H1 (cell line): ENCODE measurements around the gene TNFSF11. TPM values are rescaled to one million over a fixed set of nuclear protein-coding genes. Genes with fewer than 3 reads are reported as not detected.

Experiments
- CTCF ChIA-PET: fragments of 300-600 bp; sonication (Branson Sonifier 250); formaldehyde crosslinking; loops from one replicate; lab custom pipeline; 2021; ENCODE audit not compliant: partially characterized antibody; lab: Charles Lee
- POLR2A ChIA-PET: fragments of 300-600 bp; sonication (Branson Sonifier 250); formaldehyde crosslinking; loops from one replicate; lab custom pipeline; 2021; ENCODE audit warnings: inconsistent platforms; ENCODE audit not compliant: partially characterized antibody; lab: Charles Lee
- DNase-seq, 2 experiments: peaks; one replicate each; pipeline versions ENCODE4 v3.0.0 to v3.0.0-alpha.2; 2010 to 2022; ENCODE audit warnings: low spot score in 2 of 2, low read depth in 1 of 2, mixed read lengths in 1 of 2
- FAIRE-seq: peaks from 2 replicates; lab custom pipeline; 2011; peaks lifted over from hg19 to GRCh38; lab: Jason Lieb, UNC
- H2AFZ ChIP-seq: 2 replicates; pipeline ENCODE4 v1.8.1; 2012; ENCODE audit warnings: low read length, inconsistent platforms
- H2AK5ac ChIP-seq: 2 replicates; pipeline ENCODE4 v1.6.1; 2013; ENCODE audit warnings: low read depth, low read length
- H2BK120ac ChIP-seq: replicated peaks from 2 replicates; pipeline ENCODE3; 2013; ENCODE audit warnings: low read depth, low read length, inconsistent platforms
- H2BK12ac ChIP-seq: 2 replicates; pipeline ENCODE4 v1.6.1; 2013; ENCODE audit warnings: low read depth, low read length
- H2BK15ac ChIP-seq: 2 replicates; pipeline ENCODE4 v1.6.1; 2013; ENCODE audit warnings: low read length
- H2BK20ac ChIP-seq: 2 replicates; pipeline ENCODE4 v1.6.1; 2013; ENCODE audit warnings: low read length
- H2BK5ac ChIP-seq: 2 replicates; pipeline ENCODE4 v1.6.1; 2013; ENCODE audit warnings: low read depth, low read length
- H3K14ac ChIP-seq: 2 replicates; pipeline ENCODE4 v1.6.1; 2013; ENCODE audit warnings: inconsistent platforms; ENCODE audit not compliant: insufficient read length
- H3K18ac ChIP-seq: 2 replicates; pipeline ENCODE4 v1.6.1; 2013; ENCODE audit warnings: low read length; ENCODE audit errors: extremely low read depth
- H3K23ac ChIP-seq: 2 replicates; pipeline ENCODE4 v1.6.1; 2013; ENCODE audit warnings: inconsistent platforms; ENCODE audit not compliant: insufficient read length
- H3K23me2 ChIP-seq: 2 replicates; pipeline ENCODE4 v1.6.1; 2013; ENCODE audit warnings: low read depth, low read length
- H3K27ac ChIP-seq: 2 replicates; pipeline ENCODE4 v1.6.1; 2011; ENCODE audit warnings: low read depth, low read length, inconsistent platforms
- H3K27me3 ChIP-seq, 4 experiments: replicated peaks in 1 of 4; 1 replicate in 1 of 4; 2 replicates in 3 of 4; pipeline versions ENCODE4 v1.6.1 to v1.8.1; 2011 to 2013; ENCODE audit warnings: low read length in 3 of 4, mild to moderate bottlenecking in 3 of 4, inconsistent platforms in 2 of 4, mixed read lengths in 2 of 4, moderate library complexity in 1 of 4; ENCODE audit not compliant: control insufficient read depth in 3 of 4, insufficient read depth in 3 of 4; ENCODE audit errors: extremely low read depth in 1 of 4
- H3K36me3 ChIP-seq, 4 experiments: 2 replicates each; pipeline versions ENCODE4 v1.6.1 to v1.8.1; 2011 to 2013; ENCODE audit warnings: mild to moderate bottlenecking in 4 of 4, low read length in 3 of 4, moderate library complexity in 2 of 4, control low read depth in 1 of 4, inconsistent platforms in 1 of 4; ENCODE audit not compliant: insufficient read depth in 4 of 4, control insufficient read depth in 2 of 4
- H3K4ac ChIP-seq: replicated peaks from 2 replicates; pipeline ENCODE3; 2013; ENCODE audit warnings: low read length, low read depth, mixed read lengths, inconsistent platforms; ENCODE audit not compliant: insufficient read length
- H3K4me1 ChIP-seq, 4 experiments: replicated peaks in 1 of 4; 1 replicate in 1 of 4; 2 replicates in 3 of 4; pipeline versions ENCODE4 v1.6.1 to v1.8.1; 2011 to 2013; ENCODE audit warnings: low read length in 3 of 4, inconsistent platforms in 2 of 4, mixed read lengths in 1 of 4; ENCODE audit not compliant: insufficient read depth in 4 of 4, control insufficient read depth in 3 of 4
- H3K4me2 ChIP-seq, 2 experiments: 2 replicates each; pipeline versions ENCODE4 v1.6.1 to v1.8.1; 2011 to 2013; ENCODE audit warnings: low read depth in 2 of 2, low read length in 2 of 2, control low read depth in 1 of 2, inconsistent platforms in 1 of 2, mild to moderate bottlenecking in 1 of 2; ENCODE audit not compliant: insufficient read depth in 1 of 2
- H3K4me3 ChIP-seq, 4 experiments: fragments of 200-600, 300-600 bp in 1 of 4; sonication (generic), shearing (Covaris generic), sonication (Bioruptor Twin) in 1 of 4; 2 replicates each; pipeline versions ENCODE4 v1.5.1 to v1.8.1; 2011 to 2016; ENCODE audit warnings: low read length in 4 of 4, low read depth in 3 of 4, control low read depth in 2 of 4, inconsistent platforms in 2 of 4, mild to moderate bottlenecking in 2 of 4, mixed read lengths in 1 of 4, moderate library complexity in 1 of 4; ENCODE audit not compliant: insufficient read depth in 2 of 4; ENCODE audit errors: extremely low read depth in 1 of 4
- H3K56ac ChIP-seq: replicated peaks from 2 replicates; pipeline ENCODE3; 2013; ENCODE audit warnings: low read depth, mild to moderate bottlenecking, mixed read lengths, low read length, inconsistent platforms; ENCODE audit not compliant: insufficient read length
- H3K79me1 ChIP-seq: 2 replicates; pipeline ENCODE4 v1.6.1; 2013; ENCODE audit warnings: low read depth, low read length, control low read depth
- H3K79me2 ChIP-seq, 2 experiments: 2 replicates each; pipeline versions ENCODE4 v1.6.1 to v1.8.1; 2012 to 2013; ENCODE audit warnings: low read length in 2 of 2, mild to moderate bottlenecking in 2 of 2, inconsistent platforms in 1 of 2; ENCODE audit not compliant: insufficient read depth in 2 of 2, control insufficient read depth in 1 of 2
- H3K9ac ChIP-seq, 4 experiments: replicated peaks in 1 of 4; 1 replicate in 1 of 4; 2 replicates in 3 of 4; pipeline versions ENCODE4 v1.6.1 to v1.8.1; 2011 to 2013; ENCODE audit warnings: low read depth in 3 of 4, low read length in 3 of 4, control low read depth in 2 of 4, mild to moderate bottlenecking in 2 of 4, moderate library complexity in 2 of 4, inconsistent platforms in 1 of 4; ENCODE audit errors: extremely low read depth in 1 of 4
- H3K9me3 ChIP-seq, 2 experiments: 2 replicates each; pipeline versions ENCODE4 v1.6.1 to v1.8.1; 2012 to 2013; ENCODE audit warnings: mild to moderate bottlenecking in 2 of 2, moderate library complexity in 2 of 2, control low read depth in 1 of 2, inconsistent platforms in 1 of 2, low read depth in 1 of 2, low read length in 1 of 2, mixed read lengths in 1 of 2; ENCODE audit not compliant: insufficient read depth in 2 of 2
- H4K20me1 ChIP-seq, 2 experiments: replicated peaks in 1 of 2; 2 replicates each; pipeline versions ENCODE3 to v1.8.1; 2011 to 2013; ENCODE audit warnings: inconsistent platforms in 2 of 2, low read length in 2 of 2, mild to moderate bottlenecking in 1 of 2; ENCODE audit not compliant: insufficient read depth in 2 of 2, control insufficient read depth in 1 of 2
- H4K5ac ChIP-seq: 2 replicates; pipeline ENCODE4 v1.6.1; 2013; ENCODE audit warnings: low read length, low read depth, mixed read lengths, inconsistent platforms; ENCODE audit not compliant: insufficient read length
- H4K8ac ChIP-seq: 2 replicates; pipeline ENCODE4 v1.8.0; 2013; ENCODE audit warnings: mild to moderate bottlenecking, moderate library complexity, low read length, inconsistent platforms; ENCODE audit not compliant: insufficient read depth; ENCODE audit errors: extremely low read depth
- H4K91ac ChIP-seq: replicated peaks from 2 replicates; pipeline ENCODE3; 2013; ENCODE audit warnings: low read length, mixed read lengths, inconsistent platforms; ENCODE audit not compliant: insufficient read length
- BRCA1 ChIP-seq: IDR thresholded peaks from 2 replicates; pipeline ENCODE4 v1.6.1; 2012; ENCODE audit warnings: low read depth, low read length, improper control_type of control experiment
- CBX5 ChIP-seq: fragments of 300-800, 300-1000 bp; sonication (generic); IDR thresholded peaks from 2 replicates; pipeline ENCODE4 v1.7.1; 2016; ENCODE audit warnings: antibody characterized with exemption, low read length, low read depth
- EP300 ChIP-seq, 2 experiments: IDR thresholded peaks; 1 replicate in 1 of 2; 2 replicates in 1 of 2; pipeline ENCODE4 v1.6.1; 2011 to 2012; ENCODE audit warnings: low read depth in 2 of 2, low read length in 2 of 2, mild to moderate bottlenecking in 2 of 2, borderline replicate concordance in 1 of 2, inconsistent platforms in 1 of 2, moderate library complexity in 1 of 2
- GABPA ChIP-seq: IDR thresholded peaks from 2 replicates; pipeline ENCODE4 v1.6.1; 2011; ENCODE audit warnings: mild to moderate bottlenecking, low read length, moderate library complexity, borderline replicate concordance; ENCODE audit not compliant: insufficient read depth
- JUND ChIP-seq: IDR thresholded peaks from 2 replicates; pipeline ENCODE4 v1.6.1; 2011; ENCODE audit warnings: mild to moderate bottlenecking, improper control_type of control experiment, low read length
- SIN3A ChIP-seq, 2 experiments: IDR thresholded peaks in 1 of 2; conservative IDR thresholded peaks in 1 of 2; 2 replicates each; pipeline ENCODE4 v1.6.1; 2011 to 2012; ENCODE audit warnings: low read length in 2 of 2, improper control_type of control experiment in 1 of 2, low read depth in 1 of 2, mild to moderate bottlenecking in 1 of 2
- SP1 ChIP-seq: IDR thresholded peaks from 2 replicates; pipeline ENCODE4 v1.6.1; 2011; ENCODE audit warnings: low read depth, low read length
- SP4 ChIP-seq: IDR thresholded peaks from 2 replicates; pipeline ENCODE4 v1.6.1; 2012; ENCODE audit warnings: low read length, inconsistent platforms
- TAF7 ChIP-seq: optimal IDR thresholded peaks from 2 replicates; pipeline ENCODE3; 2011; ENCODE audit warnings: low read depth, mild to moderate bottlenecking, inconsistent platforms, low read length, moderate library complexity, borderline replicate concordance
- WGBS, 2 experiments: shearing (Covaris generic) in 1 of 2; methylation state at CpG; one replicate each; pipeline versions ENCODE4 v1.1.6 to v1.1.7; 2013 to 2015; ENCODE audit warnings: low lambda C conversion rate in 2 of 2, mixed read lengths in 2 of 2, inconsistent platforms in 1 of 2, low coverage in 1 of 2, missing lambda C conversion rate in 1 of 2; ENCODE audit not compliant: insufficient replicate concordance in 2 of 2, insufficient coverage in 1 of 2, insufficient read length in 1 of 2; ENCODE audit errors: extremely low coverage in 1 of 2, missing lambda C conversion rate in 1 of 2; 5-methylcytosine and 5-hydroxymethylcytosine counted together
- polyA plus RNA-seq, 7 experiments: library from polyadenylated mRNA; depleted of rRNA in 3 of 7; stranded (reverse) in 5 of 7; unstranded in 2 of 7; fragments of >200 nt in 5 of 7; fragments of 200-250 nt in 2 of 7; gene quantifications; 1 replicate in 5 of 7; 2 replicates in 1 of 7; 4 replicates in 1 of 7; pipeline versions ENCODE4 v1.2.1 to v1.2.3, GENCODE V29; 2011 to 2013; ENCODE audit warnings: missing spikeins in 2 of 7, mixed read lengths in 2 of 7
- total RNA-seq: library from RNA; stranded (reverse); fragmentation: NEBNext Ultra II Directional; extraction: Animal tissue kit (Norgen Biotek cat#: 25700); gene quantifications from 2 replicates; pipeline ENCODE4 v1.2.1, GENCODE V29; 2021

The TNFSF11 gene
- total and polyA plus RNA-seq, 2 of the 8 experiments (the other 6 are each of a cell fraction or from before 2014, with no cell fraction given) = 9.3 to 12.0 TPM

GRCh38 chr13:42571895-42572294 lies 2.1 kb upstream of the TNFSF11 start:
- Histone ChIP-seq H2BK120ac (no peak overlapping the region), H2AK5ac (no peak overlapping the region), H3K56ac (peak overlapping the region; percentile 22), H3K27me3 (no peaks in the 10 kb centered on the region; a peak in 1 of 7 replicates), H2BK12ac (no peak overlapping the region), H3K79me2 (peaks cover 0 to 19% of the 10 kb centered on the region in 2 experiments; a peak in 2 of 4 replicates), H3K9me3 (peaks cover 8 to 10% of the 10 kb centered on the region in 2 experiments; a peak in 2 of 4 replicates), H4K91ac (no peak overlapping the region), H2BK15ac (no peak overlapping the region), H2BK20ac (no peak overlapping the region), H3K4me1 (peaks cover 4 to 16% (median 12%) of the 10 kb centered on the region in 4 experiments), H3K36me3 (peaks cover 0 to 4% (median 0%) of the 10 kb centered on the region in 4 experiments; a peak in 1 of 8 replicates), H3K9ac (no peak overlapping the region), H3K79me1 (no peaks in the 10 kb centered on the region), H4K5ac (no peak overlapping the region), H3K27ac (no peak overlapping the region), H3K23me2 (peaks cover 10% of the 10 kb centered on the region), H4K20me1 (no peaks in the 10 kb centered on the region), H3K18ac (no peak overlapping the region), H3K4me3 (no peak overlapping the region), H3K14ac (no peak overlapping the region), H3K4me2 (no peak overlapping the region)
- 93% methylated on average over 2 of the region's 2 CpGs; no CpG with 5 or more reads in 1 of the 2 experiments for WGBS, 2 experiments
- no peak for DNase-seq
- POLR2A ChIA-PET = no interaction called here
- TF ChIP-seq CBX5 (no peak), TAF7 (no peak), JUND (no peak), BRCA1 (no peak), GABPA (no peak), EP300 (IDR thresholded peaks at IDR 0.05; ENCODE audit: borderline replicate concordance in 1 of 2, low read depth in 2 of 2, low read length in 2 of 2) (no peak), SP4 (no peak), SIN3A (conservative IDR thresholded peaks at IDR 0.05 in 1 of 2, IDR thresholded peaks at IDR 0.05 in 1 of 2; ENCODE audit: low read depth in 1 of 2, low read length in 2 of 2) (no peak), SP1 (no peak)
- TF ChIP-seq, all 59 proteins: peak for 0
- Histone ChIP-seq H2AFZ (no peak overlapping the region), H2BK5ac (no peak overlapping the region), H4K8ac (no peak overlapping the region), H3K23ac (no peak overlapping the region), H3K4ac (no peak overlapping the region)
- no peak for FAIRE-seq
- CTCF ChIA-PET = no interaction called here
